Suppressor macrophage treated with lipopolysaccharide for 4 hours (primary cell): ENCODE results near the gene DDC.
"Not testable (repeated sequence)": the region's sequence is repeated elsewhere in the genome, so short reads cannot be mapped to it uniquely, and the experiment has no call there.

ENCODE experiments used
- DNase-seq: peaks from one replicate; pipeline ENCODE4 v3.0.0-alpha.2; 2020

Gene DDC

GRCh38 chr7:50588937-50589336 is 23.7 kb upstream of the DDC start:
- DNase-seq = no peak

DNA sequence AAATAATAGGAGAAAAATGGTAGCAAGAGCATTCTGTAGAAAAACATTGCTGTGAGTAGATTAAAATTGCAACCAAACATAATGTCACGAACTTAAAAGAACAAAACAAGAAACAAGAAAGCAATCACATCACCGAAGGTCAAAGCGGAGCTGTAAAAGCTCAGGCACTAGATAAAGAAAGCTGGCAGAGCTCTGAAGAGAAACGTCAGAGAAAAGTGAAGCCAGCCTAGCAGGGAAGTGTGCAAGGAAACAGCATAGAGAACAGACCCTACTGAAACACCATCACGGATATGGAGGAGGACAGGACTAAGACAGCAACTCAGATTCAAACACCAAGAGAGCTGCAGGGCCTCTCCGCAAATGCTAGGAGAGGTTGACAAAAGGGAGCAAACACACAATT is 22.5 kb upstream of the DDC start:
- DNase-seq = no peak

GRCh38 chr7:50584793-50585408 is 19.7 kb upstream of the DDC start:
- DNase-seq = no peak

GRCh38 chr7:50584386-50584785 is 19.2 kb upstream of the DDC start:
- DNase-seq = no peak

GRCh38 chr7:50583295-50583694 is 18.1 kb upstream of the DDC start:
- not testable (repeated sequence) for DNase-seq

DNA sequence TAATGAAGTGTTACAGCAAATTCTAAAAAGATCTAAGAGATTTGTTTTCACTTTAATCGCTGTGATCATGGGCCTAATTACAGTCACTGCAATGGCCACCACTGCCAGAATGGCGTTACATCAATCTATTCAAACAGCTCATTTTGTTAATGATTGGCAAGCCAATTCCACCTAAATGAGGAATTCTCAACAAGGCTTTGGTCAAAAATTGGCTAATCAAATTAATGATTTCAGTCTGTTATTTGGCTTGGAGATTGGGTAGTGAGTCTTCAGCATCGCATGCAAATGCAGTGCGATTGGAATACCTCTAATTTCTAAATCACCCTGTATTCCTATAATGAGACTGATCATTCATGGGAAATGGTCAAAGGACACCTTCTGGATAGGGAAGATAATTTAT is 17.1 kb upstream of the DDC start:
- not testable (repeated sequence) for DNase-seq

DNA sequence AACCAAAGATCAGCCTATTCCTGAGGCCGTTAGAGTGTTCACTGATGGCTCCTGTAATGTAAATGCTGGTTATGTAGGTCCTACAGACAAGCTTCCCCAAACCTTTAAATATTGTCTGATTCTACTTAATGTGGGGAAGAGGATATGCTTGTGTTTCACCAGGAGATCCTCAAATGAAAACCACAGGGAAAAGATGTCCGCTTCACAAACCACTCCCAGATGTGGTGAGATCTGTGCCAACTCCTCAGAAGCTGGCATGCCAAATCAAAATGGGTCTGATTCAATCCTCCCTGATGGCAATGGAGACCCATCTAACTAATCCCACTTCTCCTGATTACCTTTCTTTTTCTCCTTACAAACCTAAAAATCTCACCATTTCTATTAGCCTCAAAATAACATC is 15.5 kb upstream of the DDC start:
- DNase-seq = not testable (repeated sequence)

GRCh38 chr7:50580057-50580456 is 14.9 kb upstream of the DDC start:
- DNase-seq = no peak

GRCh38 chr7:50578105-50578504 is 12.9 kb upstream of the DDC start:
- DNase-seq = not testable (repeated sequence)

- DNase-seq = no peak
These were observed 12.4 kb upstream of the DDC start for GRCh38 chr7:50577569-50577968.

- not testable (repeated sequence) for DNase-seq
These were observed 11.2 kb upstream of the DDC start for GRCh38 chr7:50576388-50576787.

- DNase-seq = no peak
These were observed 2.6 kb upstream of the DDC start for GRCh38 chr7:50567715-50568261.

DNA sequence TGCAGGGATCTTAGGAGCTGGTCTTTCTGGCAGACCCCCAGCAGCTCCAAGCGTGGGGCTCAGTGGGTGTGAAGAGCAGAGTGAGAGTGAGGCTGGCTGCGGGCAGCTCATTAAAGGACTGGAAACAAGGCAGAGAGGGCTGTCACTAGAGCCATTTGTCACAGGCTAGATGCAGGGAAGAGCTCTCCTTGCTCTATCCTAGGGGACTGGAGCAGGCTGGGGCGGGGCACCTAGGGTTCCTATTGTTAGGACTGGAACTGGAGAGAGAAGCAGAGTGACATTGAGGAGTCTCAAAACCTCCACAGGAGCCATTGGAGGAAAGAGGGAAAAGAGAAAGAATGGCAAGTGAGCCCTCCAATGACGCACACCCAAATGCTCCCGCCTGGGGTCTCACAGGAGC is 772 bp upstream of the DDC start:
- no peak for DNase-seq

GRCh38 chr7:50565559-50565916 is 333 bp upstream of the DDC start:
- no peak for DNase-seq

DNA sequence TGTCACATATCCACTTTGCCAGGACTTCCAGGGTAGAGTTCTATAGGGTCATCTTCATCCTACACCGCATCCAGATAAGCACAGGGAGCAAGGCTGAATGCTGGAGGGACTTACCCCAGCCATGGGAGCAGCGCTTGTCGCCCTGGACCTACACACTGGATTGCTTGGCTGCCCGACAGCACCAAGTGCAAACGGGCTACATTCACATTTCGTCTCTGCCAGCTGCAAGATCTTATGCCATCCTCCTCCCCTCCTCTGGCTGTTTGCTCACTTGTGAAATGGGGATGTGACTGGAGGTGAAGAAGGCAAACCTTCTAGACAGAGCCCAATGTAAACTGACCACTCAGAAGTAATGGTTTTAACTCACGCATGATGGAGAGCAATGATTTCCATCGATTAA is 1.0 kb downstream of the DDC start:
- no peak for DNase-seq

GRCh38 chr7:50562136-50562535 is 3.1 kb downstream of the DDC start:
- DNase-seq = no peak

GRCh38 chr7:50560865-50561351 is 4.3 kb downstream of the DDC start:
- DNase-seq = no peak

GRCh38 chr7:50559881-50560280 is 5.3 kb downstream of the DDC start:
- no peak for DNase-seq

GRCh38 chr7:50558294-50559053 is 6.7 kb downstream of the DDC start:
- no peak for DNase-seq

DNA sequence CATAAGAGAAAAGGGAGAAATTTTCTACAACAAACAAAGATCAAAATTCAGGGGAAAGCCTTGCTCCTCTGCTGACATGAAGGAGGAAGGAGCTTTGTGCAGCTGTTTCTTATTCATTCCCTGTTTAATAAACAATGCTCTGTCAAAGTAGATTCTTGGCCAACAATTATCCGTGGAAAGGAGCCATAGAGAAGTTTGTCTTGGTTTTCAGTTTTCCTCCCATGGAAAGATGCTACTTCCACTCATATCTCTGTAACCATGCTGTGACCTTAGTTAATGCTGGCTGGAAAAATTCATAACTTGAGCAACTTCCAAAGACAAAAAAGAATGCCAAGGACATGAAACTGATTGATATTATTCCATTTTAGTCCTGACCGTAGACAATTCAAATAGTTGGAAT is 8.1 kb downstream of the DDC start:
- no peak for DNase-seq

DNA sequence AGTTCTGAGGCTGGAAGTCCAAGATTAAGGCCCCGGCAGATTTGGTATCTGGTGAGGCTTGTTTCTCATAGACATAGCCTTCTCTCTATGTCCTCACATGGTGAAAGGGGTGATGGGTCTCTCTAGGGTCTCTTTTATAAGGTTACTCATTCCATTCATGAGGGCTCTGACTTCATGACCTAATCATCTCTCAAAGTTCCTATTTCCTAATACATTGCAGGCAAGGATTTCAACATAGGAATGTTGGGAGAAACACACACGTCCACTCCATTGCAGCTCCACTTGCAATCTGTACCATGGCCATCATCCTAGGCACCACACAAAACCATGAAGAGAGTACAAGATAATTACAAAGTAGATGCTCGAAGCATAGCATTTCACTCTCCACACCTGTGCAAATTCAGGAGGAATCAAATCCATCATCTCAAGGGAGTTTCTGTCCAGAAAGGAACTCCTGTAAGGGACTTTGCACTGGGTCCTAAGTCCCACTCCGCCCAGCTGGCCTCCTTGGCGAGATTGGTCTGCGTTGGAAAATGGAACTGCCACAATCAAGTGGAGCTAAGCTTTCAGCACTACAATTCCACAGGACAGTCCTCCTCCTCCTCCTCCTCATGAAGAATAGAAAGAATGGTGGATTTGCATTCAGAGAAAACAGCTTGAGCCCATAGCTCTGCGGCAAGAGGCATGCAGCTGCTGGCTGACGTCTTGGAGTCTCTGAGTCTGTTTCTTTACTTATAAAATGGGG is 8.8 kb downstream of the DDC start:
- no peak for DNase-seq

DNA sequence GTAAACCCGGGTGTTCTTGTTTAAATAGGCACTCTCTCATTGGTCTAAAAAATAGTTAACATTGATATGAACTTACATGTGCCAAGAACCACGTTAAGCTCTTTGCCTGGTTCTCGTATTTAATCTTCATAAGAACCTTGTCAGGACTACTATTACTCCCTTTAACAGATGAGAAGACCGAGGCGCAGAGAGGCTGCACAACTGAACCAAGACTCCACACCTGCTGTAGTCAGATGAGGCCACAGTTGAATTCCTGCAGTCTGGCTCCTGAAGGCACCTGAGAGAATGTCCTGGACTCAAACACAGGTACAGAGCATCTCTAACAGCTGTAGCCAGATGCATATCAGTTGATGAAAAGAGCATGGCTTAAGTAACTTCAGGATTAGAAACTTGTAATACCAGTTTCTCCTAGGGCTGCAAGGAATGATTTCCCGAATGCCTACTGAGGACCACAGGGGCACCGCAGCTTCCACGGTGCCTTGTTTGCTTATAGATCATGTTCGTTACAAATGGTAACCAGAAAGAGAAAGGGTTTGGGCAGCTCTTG is 9.5 kb downstream of the DDC start:
- no peak for DNase-seq
